RPMI7951 (cell line): ENCODE results near the gene CCNB1IP1. TPM values are rescaled to one million over a fixed set of nuclear protein-coding genes. Genes with fewer than 3 reads are reported as not detected.
"Not testable (repeated sequence)": the region's sequence is repeated elsewhere in the genome, so short reads cannot be mapped to it uniquely, and the experiment has no call there.

Source experiments
- DNase-seq: peaks from one replicate; pipeline ENCODE4 v3.0.0-alpha.2; 2012; ENCODE audit warnings: low read depth
- total RNA-seq: library from RNA; depleted of rRNA; stranded (reverse); fragments of >200 nt; shearing (Covaris generic); gene quantifications from 2 replicates; pipeline ENCODE4 v1.2.3, GENCODE V29; 2014; rRNA removed

CCNB1IP1 gene
- total RNA-seq: 51.2 and 52.4 TPM in 2 replicates

DNA sequence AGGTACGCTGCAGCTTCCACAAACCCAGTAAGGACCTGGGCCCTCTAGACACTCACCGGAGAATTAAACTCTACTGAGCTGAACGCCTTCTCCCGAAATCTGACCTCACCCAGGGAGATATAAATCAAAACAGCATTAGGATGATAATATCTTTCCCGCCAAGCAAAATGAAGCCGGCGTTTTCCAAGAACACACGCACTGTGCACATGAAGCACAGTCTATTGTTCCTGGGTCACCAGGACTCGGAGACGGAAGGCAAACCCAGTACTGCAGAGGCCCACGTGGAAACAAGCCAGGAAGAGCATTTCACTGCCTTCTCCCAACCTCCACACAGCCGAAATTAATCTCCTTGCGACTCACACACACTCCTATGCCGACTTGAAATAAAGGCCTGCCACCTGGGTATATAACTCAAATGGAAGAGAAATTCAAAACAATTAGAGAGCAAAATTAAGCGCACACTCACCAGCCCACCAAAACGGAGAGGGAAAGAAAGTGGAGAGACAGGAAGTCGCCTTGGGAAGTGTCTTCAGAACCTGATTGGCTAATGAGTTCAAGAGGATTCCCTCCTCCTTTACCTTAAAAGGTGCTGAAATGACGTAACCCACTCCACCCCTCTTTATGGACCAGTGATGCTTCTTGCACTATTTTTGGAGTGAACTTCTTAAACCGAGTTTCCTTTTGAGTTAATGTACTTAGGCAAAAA is at the start of gene CCNB1IP1:
CCNB1IP1 (minus strand) TSS at position 492 of the 706 bp plus-strand sequence. CDS start 16,756 bp downstream, outside the sequence.
- DNase-seq: peak; percentile 90

DNA sequence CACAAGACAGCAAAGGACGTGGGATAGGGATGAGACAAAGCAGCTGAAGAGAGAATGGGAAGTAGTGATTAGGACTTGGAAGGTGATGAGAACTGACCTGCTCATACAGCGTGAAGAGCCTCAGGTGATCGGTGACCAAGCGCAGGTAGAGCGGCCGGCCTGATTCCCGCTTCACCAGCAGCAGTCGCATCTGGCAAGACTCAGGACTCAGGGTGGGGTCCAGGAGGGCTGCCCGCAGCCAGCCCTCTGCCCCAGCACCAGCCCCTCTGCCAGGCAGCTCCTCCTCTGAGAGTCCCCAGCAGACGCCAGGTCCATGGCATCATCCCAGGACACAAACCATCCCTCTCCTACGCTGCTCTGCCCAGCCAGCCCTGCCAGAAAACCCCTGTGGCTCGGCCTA is 49.4 kb upstream of the CCNB1IP1 start:
- no peak for DNase-seq

DNA sequence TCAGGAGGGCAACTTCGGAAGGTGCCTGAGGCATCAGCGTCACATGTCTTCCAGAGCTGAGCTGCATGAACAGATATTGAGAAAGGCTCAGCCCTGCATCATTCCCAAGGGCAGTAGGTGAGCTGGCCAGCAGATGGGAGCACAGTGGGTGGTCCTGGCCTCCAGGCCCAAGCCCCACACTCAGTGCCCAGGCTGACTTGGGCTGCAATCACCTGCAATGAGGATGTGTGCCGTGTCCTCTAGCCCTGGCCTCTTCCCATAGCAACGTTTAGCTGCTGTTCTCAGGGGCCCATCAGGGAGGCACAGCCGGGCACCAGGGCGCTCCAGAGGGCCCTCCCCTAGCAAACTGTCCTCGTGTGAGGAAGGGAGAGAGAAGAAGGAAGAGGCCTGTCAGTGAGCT is 48.3 kb upstream of the CCNB1IP1 start:
- no peak for DNase-seq

DNA sequence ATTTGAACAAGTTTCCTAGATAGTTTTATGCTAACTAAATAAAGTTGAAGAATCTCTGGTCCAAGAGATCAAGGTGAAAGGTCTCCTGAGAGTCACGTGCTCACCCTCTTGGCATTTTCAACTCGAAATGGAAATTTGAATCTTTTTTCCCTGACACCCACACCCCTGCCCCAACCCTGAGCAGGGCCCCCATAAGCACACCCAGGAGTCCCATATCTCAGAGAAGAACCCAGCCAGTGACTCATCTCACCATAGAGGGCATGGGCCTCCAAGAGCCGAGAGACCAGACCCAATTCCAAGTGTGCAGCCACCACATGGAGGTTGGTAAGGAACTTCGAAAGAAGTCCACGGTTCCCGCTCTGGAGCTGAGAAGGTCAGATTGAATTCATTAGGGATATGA is 47.6 kb upstream of the CCNB1IP1 start:
- no peak for DNase-seq

GRCh38 chr14:20379743-20380142 is 46.7 kb upstream of the CCNB1IP1 start:
- DNase-seq: no peak

DNA sequence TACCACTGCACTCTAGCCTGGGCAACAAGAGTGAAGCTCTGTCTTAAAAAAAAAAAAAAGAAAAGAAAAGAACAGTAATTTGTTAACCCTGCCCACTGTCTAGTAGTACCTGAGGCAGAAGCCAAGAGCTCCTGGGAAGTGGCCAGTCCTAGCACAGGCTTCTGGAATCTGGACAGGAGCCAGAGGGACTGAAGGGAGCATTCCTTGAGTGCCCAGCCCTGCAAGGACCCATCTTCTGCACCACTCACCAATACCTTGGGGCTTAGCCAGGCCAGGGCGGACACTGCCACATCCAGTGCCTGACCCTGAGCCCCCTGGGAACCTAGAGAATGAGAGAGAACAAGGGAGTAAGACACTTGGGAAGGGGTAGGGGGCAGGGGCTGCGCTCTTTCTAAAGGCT is 44.1 kb upstream of the CCNB1IP1 start:
- DNase-seq: no peak

DNA sequence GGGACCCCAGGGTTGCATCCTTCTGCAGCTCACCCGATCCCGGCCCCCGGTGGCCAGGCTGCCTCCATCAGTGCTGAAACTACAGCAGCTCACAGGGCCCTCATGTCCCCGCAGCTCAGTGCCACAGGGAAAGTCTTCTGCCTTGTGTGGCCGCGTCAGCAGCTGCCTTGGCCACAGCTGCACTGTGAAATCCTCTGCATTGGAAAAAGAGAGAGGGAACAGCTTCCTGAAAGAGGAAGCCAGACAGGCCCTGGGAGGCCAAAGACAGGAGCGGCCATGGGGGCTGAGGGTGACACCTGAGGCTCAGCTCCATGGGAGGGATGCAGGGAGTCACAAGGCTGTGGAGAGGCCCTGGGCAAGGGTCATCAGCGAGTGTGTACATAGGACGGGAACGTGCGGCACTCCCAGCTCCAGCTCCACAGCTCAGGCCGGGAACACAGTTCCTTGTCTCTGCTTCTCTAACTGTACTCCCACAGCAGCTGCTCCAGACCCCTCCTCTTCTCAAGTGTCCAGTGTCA is 43.1 kb upstream of the CCNB1IP1 start:
- DNase-seq: no peak

DNA sequence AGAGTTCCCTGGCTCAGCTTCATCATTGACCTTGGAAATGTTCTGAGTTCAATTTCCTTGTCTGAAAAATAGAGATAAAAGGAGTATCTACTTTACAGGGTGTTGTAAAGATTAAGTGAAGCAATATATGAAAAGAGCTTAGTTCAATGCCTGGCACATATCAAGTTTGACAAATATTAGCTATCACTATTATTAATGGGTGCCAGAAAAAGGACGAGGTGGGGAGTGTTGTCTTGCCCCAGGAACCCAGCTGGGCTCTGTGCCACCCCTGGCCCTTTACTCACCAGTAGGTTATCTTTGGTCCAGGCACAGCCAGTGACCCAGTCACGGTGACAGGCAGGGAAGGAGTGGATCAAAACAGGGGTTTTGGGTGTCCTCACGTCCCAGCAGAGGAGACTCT is 42.4 kb upstream of the CCNB1IP1 start:
- DNase-seq: no peak

DNA sequence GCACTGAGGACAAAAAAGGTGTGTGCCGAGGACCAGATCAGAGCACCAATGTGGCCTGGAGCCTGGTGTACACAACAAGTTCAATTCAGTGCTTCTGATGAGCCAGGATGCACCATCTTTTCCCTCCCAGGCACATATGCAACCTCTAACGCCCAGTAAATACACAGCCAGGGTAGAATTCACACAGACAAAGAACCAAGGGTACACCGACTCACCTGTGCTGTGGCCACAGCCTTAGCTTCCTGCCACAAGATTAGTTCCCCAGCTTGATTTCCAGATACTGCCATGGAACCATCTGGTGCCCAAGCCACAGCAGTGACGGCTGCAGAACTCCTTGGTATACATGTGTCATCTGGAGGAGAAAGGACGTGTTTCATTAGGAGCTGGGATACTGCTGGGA is 39.7 kb upstream of the CCNB1IP1 start:
- DNase-seq: no peak

DNA sequence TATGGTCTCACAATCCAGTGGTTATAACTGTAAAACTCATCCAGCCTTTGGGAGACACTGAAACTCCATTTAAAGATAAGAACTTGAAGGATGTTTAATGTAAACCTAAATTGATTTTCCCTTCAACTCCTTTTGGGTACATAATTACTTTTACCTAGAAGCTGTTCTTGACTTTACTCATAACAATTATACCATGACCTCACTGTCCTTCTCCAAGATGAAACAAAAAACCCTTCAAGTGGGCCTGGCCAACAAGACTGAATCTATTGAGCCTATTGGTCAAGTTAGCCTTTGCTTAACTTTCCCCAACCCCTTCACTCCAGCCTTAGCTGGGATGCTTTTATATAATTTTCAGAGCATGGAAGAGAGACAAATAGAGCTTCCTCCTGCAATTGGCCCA is 32.8 kb upstream of the CCNB1IP1 start:
- no peak for DNase-seq

- not testable (repeated sequence) for DNase-seq
These were observed 25.4 kb upstream of the CCNB1IP1 start for GRCh38 chr14:20358474-20358873.

DNA sequence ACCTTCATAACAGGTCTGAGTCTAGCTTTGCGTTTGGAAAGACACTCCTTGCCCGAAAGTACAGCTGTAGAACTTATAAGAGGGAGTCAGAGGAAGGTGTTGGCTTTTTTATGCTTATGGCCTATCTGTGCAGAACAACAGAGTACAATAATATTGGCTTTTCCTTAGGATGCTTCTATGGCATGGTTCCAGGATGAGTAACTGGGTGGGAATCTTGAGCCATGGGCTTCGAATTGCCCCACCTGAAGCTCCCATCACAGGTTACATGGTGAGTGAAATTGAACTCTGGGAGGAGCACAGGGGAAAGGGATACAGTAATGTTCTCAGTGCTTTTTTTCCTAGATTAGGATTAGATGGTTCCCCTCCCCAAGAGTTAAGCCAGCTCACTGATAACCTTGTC is 23.3 kb upstream of the CCNB1IP1 start:
- DNase-seq: no peak

DNA sequence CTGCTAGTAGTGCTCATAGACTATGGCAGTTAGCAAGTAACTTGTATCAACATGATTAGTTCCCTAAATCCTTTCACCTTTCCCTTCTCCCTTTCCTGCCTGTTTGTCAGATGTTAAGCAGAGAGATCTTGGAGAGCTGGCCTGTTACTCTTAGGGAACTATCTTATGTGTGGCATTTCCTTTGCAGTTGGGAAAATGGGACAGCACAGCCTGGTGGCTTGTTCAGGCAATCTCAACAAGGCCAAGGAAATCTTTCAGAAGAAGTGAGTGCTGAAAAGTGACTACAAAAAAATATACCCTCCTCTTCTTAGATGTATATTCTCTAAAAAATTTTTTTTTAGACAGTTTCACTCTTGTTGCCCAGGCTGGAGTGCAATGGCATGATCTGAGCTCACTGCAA is 17.8 kb upstream of the CCNB1IP1 start:
- DNase-seq: peak; percentile 10

GRCh38 chr14:20350282-20350681 is 17.2 kb upstream of the CCNB1IP1 start:
- no peak for DNase-seq

DNA sequence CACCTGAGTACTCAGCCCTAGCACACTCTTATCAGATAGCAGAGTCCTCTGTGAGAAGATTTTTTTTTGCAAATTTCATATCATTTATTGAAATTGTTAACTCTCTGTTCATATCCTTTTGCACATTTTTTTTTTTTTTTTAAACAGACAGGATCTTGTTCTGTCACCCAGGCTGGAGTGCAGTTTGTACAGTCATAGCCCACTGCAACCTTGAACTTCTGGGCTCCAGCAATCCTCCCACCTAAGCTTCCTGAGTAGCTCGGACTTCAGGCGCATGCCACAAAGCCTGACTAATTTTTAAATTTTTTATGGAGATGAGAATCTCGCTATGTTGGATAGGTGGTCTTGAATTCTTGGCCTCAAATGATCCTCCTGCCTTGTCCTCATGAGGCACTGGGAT is 14.7 kb upstream of the CCNB1IP1 start:
- no peak for DNase-seq

- no peak for DNase-seq
These were observed 13.6 kb upstream of the CCNB1IP1 start for GRCh38 chr14:20346713-20347112.

DNA sequence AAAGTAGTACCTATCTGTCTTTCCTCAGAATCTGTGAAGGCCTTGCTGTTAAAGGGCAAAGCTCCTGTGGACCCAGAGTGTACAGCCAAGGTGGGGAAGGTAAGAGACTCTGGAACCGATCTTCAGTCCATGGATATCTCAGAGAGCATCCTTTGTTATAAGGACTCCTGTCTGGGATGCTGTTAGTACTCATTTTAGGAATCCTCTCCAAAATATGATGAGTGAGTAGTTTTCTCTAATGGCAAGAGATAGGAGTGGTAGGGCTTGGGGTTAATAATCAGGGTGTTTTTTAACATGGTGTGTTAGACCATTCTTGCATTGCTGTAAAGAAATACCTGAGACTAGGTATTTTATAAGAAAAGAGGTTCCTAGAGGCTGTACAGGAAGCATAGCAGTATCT is 12.3 kb upstream of the CCNB1IP1 start:
- no peak for DNase-seq

- DNase-seq: peak; percentile 18
These were observed 10.8 kb upstream of the CCNB1IP1 start for GRCh38 chr14:20343862-20344220.

GRCh38 chr14:20343092-20343861 is 10.2 kb upstream of the CCNB1IP1 start, which contains the start of gene PARP2:
PARP2 (plus strand) TSS chr14:20343635; CDS start chr14:20343642, 7 bp downstream.
- DNase-seq: peak; percentile 99

DNA sequence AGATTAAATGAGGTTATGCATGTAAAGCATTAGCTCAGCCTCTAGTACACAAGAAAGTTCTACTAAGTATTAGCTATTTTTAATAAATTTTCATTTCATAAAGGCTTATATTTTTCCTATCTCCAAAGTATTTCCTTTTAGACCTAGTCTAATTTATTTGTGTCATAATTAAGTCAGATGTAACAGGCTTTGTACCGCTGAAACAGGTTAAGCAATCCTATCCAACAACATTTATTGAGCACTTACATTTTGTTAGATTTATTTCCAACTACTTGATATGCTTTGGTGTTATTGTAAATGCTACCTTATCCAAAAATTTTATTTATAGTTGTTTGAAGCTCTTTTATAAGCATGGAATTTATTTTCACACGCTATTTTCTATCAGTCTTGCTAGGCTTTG is 8.6 kb upstream of the CCNB1IP1 start:
- no peak for DNase-seq

- not testable (repeated sequence) for DNase-seq
These were observed 8.0 kb upstream of the CCNB1IP1 start for GRCh38 chr14:20341032-20341431.

GRCh38 chr14:20334017-20334416 is 938 bp upstream of the CCNB1IP1 start:
- DNase-seq: no peak

DNA sequence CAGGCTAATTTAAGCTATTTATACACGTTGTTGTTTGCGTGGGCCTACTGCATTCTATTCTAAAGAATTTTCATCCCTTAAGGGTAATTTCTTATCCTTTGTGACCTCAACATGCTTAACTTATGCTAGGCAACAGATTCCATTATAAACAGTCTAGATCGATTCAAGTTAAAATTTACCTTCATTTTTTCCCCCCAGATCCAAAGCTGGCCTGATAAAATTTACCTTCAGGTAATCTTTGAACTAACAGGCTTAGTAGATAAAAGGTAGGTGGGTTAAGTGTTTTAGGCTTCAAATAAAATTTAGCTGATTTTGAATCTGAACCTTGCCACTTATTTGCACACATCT is 389 bp upstream of the CCNB1IP1 start:
- no peak for DNase-seq
